Endothelial cell of umbilical vein (primary cell): ENCODE results near the gene CHIT1. TPM values are rescaled to one million over a fixed set of nuclear protein-coding genes. Genes with fewer than 3 reads are reported as not detected.

Experiments
- BruUV-seq: library from RNA; stranded (reverse); fragments of 400-500 nt; replicated peaks from 2 replicates; lab custom pipeline; 2021; lab: Mats Ljungman, UMichigan
- CTCF ChIA-PET: fragments of 300-600, 350-600 bp; sonication (Branson Sonifier 250); formaldehyde crosslinking; loops from one replicate; lab custom pipeline; 2021; ENCODE audit warnings: antibody characterized with exemption, inconsistent platforms; lab: Charles Lee
- POLR2A ChIA-PET: fragments of 300-600, 350-600 bp; sonication (Branson Sonifier 250); formaldehyde crosslinking; loops from one replicate; lab custom pipeline; 2021; ENCODE audit warnings: antibody characterized with exemption, inconsistent platforms; lab: Charles Lee
- DNase-seq: peaks from one replicate; pipeline ENCODE4 v3.0.0-alpha.2; 2011; ENCODE audit warnings: low read depth, low spot score
- FAIRE-seq: peaks from 2 replicates; lab custom pipeline; 2011; peaks lifted over from hg19 to GRCh38; lab: Jason Lieb, UNC
- H2AFZ ChIP-seq: 2 replicates; pipeline ENCODE4 v1.6.0; 2012; ENCODE audit warnings: low read depth, low read length, control low read depth, inconsistent platforms
- H3K27ac ChIP-seq: 2 replicates; pipeline ENCODE4 v1.5.1; 2011; ENCODE audit warnings: low read depth, mild to moderate bottlenecking, control low read depth, low read length, moderate library complexity; ENCODE audit not compliant: insufficient read depth
- H3K27me3 ChIP-seq, 2 experiments: 2 replicates each; pipeline versions ENCODE4 v1.6.0 to v1.6.1; 2011; ENCODE audit warnings: low read length in 2 of 2, mixed read lengths in 1 of 2; ENCODE audit not compliant: control insufficient read depth in 2 of 2, insufficient read depth in 2 of 2
- H3K36me3 ChIP-seq, 2 experiments: 2 replicates in 1 of 2; 3 replicates in 1 of 2; pipeline ENCODE4 v1.5.1; 2011; ENCODE audit warnings: low read length in 2 of 2, mild to moderate bottlenecking in 1 of 2, moderate library complexity in 1 of 2; ENCODE audit not compliant: control insufficient read depth in 2 of 2, insufficient read depth in 2 of 2; ENCODE audit errors: extremely low read depth in 1 of 2
- H3K4me1 ChIP-seq: 3 replicates; pipeline ENCODE4 v1.5.1; 2011; ENCODE audit warnings: mild to moderate bottlenecking, low read length; ENCODE audit not compliant: control insufficient read depth, insufficient read depth; ENCODE audit errors: extremely low read depth
- H3K4me2 ChIP-seq: 2 replicates; pipeline ENCODE4 v1.6.1; 2011; ENCODE audit warnings: low read length, control low read depth, mixed read lengths; ENCODE audit not compliant: insufficient read depth
- H3K4me3 ChIP-seq, 3 experiments: fragments of 200-600 bp in 1 of 3; sonication (generic), shearing (Covaris generic) in 1 of 3; replicated peaks in 1 of 3; 2 replicates each; pipeline ENCODE4 v1.5.1; 2011 to 2016; ENCODE audit warnings: control low read depth in 3 of 3, low read length in 3 of 3, mild to moderate bottlenecking in 2 of 3, inconsistent platforms in 1 of 3, low read depth in 1 of 3, moderate library complexity in 1 of 3; ENCODE audit not compliant: insufficient read depth in 1 of 3
- H3K79me2 ChIP-seq: 2 replicates; pipeline ENCODE4 v1.6.0; 2012; ENCODE audit warnings: low read length, inconsistent platforms; ENCODE audit not compliant: control insufficient read depth, insufficient read depth
- H3K9ac ChIP-seq: replicated peaks from 2 replicates; pipeline ENCODE3; 2011; ENCODE audit warnings: low read length, control low read depth; ENCODE audit not compliant: insufficient read depth; ENCODE audit errors: extremely low read depth
- H3K9me1 ChIP-seq: replicated peaks from 3 replicates; pipeline ENCODE4 v1.6.0; 2011; ENCODE audit warnings: mild to moderate bottlenecking, low read length; ENCODE audit not compliant: control insufficient read depth, insufficient read depth; ENCODE audit errors: extremely low read depth
- H3K9me3 ChIP-seq: replicated peaks from 2 replicates; pipeline ENCODE4 v1.5.1; 2012; ENCODE audit warnings: low read length, inconsistent platforms; ENCODE audit not compliant: control insufficient read depth, insufficient read depth
- H4K20me1 ChIP-seq: replicated peaks from 2 replicates; pipeline ENCODE3; 2011; ENCODE audit warnings: mild to moderate bottlenecking, low read length; ENCODE audit not compliant: control insufficient read depth, insufficient read depth; ENCODE audit errors: extremely low read depth
- CTCF ChIP-seq, 2 donors: IDR thresholded peaks; 1 replicate in 1 of 2; 2 replicates in 1 of 2; pipeline ENCODE4 v1.5.1; 2011; ENCODE audit warnings: low read length in 2 of 2, mild to moderate bottlenecking in 2 of 2, moderate library complexity in 2 of 2, control low read depth in 1 of 2, inconsistent platforms in 1 of 2, low read depth in 1 of 2; ENCODE audit not compliant: insufficient read depth in 1 of 2; ENCODE audit errors: extremely low read depth in 1 of 2
- EZH2 ChIP-seq: IDR thresholded peaks from 2 replicates; pipeline ENCODE4 v1.6.1; 2012; ENCODE audit warnings: borderline replicate concordance, low read depth, mild to moderate bottlenecking, moderate library complexity, low read length, inconsistent platforms; ENCODE audit not compliant: severe bottlenecking
- FOS ChIP-seq: IDR thresholded peaks from 2 replicates; pipeline ENCODE4 v1.6.1; 2011; ENCODE audit warnings: mild to moderate bottlenecking, low read length, moderate library complexity, borderline replicate concordance; ENCODE audit not compliant: insufficient read depth
- GATA2 ChIP-seq: IDR thresholded peaks from 2 replicates; pipeline ENCODE4 v1.7.0; 2011; ENCODE audit warnings: low read depth, mild to moderate bottlenecking, moderate library complexity, mixed read lengths, low read length; ENCODE audit not compliant: insufficient read length, insufficient read depth
- JUN ChIP-seq: IDR thresholded peaks from 2 replicates; pipeline ENCODE4 v1.6.1; 2011; ENCODE audit warnings: borderline replicate concordance, low read depth; ENCODE audit not compliant: insufficient read length, insufficient read depth
- MYC ChIP-seq: IDR thresholded peaks from one replicate; pipeline ENCODE4 v1.6.1; 2011; ENCODE audit warnings: mild to moderate bottlenecking, low read depth, low read length
- POLR2A ChIP-seq: IDR thresholded peaks from 2 replicates; pipeline ENCODE4 v1.6.1; 2012; ENCODE audit warnings: low read depth, mild to moderate bottlenecking, control low read depth, low read length
- POLR2AphosphoS5 ChIP-seq: IDR thresholded peaks from 2 replicates; pipeline ENCODE4 v1.6.1; 2012; ENCODE audit warnings: low read depth, mild to moderate bottlenecking, control low read depth, low read length, moderate library complexity; ENCODE audit not compliant: insufficient read depth
- dilution Hi-C: fragments of 300-500 bp; cut with MboI; formaldehyde crosslinking; loops from one replicate; pipeline ENCODE4 v1.15.0; 2019; ENCODE audit warnings: low sequenced_read_pairs; ENCODE audit not compliant: extremely low pct_ligation_motif_present
- intact Hi-C: fragments of 100-400 bp; cut with micrococcal nuclease; formaldehyde crosslinking; loops from one replicate; pipeline ENCODE4 v1.10.0; 2022
- polyA plus RNA-seq, 4 experiments: library from polyadenylated mRNA; depleted of rRNA in 3 of 4; stranded (reverse) in 3 of 4; unstranded in 1 of 4; fragments of >200 nt; gene quantifications; 2 replicates each; pipeline versions ENCODE4 v1.2.1 to v1.2.3, GENCODE V29; 2011 to 2012; ENCODE audit warnings: missing spikeins in 1 of 4
- total RNA-seq: library from RNA; stranded (reverse); gene quantifications from 2 replicates; pipeline ENCODE4 v1.2.3, GENCODE V29; 2021
- TF ChIP-seq, protein P1 (sequence below): IDR thresholded peaks from 2 replicates; pipeline ENCODE4 v1.6.1; 2011; ENCODE audit not compliant: insufficient read depth, insufficient read length

CHIT1 gene
- total and polyA plus RNA-seq, 2 donors (not counting 3 experiments of a cell fraction or from before 2014, with no cell fraction given) = not detected

DNA sequence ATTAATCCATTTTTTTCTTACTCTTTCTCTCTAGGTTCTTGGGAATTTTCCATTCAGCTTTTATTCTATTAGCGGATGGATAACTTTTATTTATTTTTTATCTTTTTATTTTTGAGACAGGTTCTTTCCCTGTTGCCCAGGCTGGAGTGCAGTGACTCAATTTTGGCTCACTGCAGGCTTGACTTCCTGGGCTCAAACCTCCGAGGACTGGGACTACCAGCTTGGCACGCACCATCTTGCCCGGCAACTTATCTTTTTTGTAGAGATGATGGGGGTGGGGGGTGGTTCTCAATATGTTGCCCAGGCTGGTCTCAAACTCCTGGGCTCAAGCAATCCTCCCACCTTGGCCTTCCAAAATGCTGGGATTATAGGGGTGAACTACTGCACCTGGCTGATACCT is 36.1 kb upstream of the CHIT1 start:
- dilution Hi-C loops = no loop called here
- BruUV-seq = no TSS peak
- POLR2A ChIA-PET = no interaction called here
- Histone ChIP-seq H3K79me2 (no peaks in the 10 kb centered on the region), H3K27ac (no peak overlapping the region), H3K4me1 (peaks cover 4% of the 10 kb centered on the region), H3K27me3 (no peaks in the 10 kb centered on the region), H3K4me2 (no peak overlapping the region), H3K9me1 (no peaks in the 10 kb centered on the region), H3K9ac (no peak overlapping the region), H3K36me3 (no peaks in the 10 kb centered on the region), H3K9me3 (no peaks in the 10 kb centered on the region), H2AFZ (no peak overlapping the region), H3K4me3 (no peak overlapping the region), H4K20me1 (no peaks in the 10 kb centered on the region)
- DNase-seq (no peak), FAIRE-seq (no peak)
- TF ChIP-seq GATA2 (no peak), EZH2 (no peak)
- TF ChIP-seq, protein P1, sequence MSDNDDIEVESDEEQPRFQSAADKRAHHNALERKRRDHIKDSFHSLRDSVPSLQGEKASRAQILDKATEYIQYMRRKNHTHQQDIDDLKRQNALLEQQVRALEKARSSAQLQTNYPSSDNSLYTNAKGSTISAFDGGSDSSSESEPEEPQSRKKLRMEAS = no peak
- intact Hi-C loops = loop anchor here (5.0 kb wide), 1 partner anchor 437 kb away; no protein-coding TSS in a partner anchor
- CTCF ChIA-PET = interaction anchor here (1.3 to 19.8 kb wide), 5 partner anchors 13 to 226 kb away, joined by 3 to 1014 read pairs (median 4); no protein-coding TSS in a partner anchor

DNA sequence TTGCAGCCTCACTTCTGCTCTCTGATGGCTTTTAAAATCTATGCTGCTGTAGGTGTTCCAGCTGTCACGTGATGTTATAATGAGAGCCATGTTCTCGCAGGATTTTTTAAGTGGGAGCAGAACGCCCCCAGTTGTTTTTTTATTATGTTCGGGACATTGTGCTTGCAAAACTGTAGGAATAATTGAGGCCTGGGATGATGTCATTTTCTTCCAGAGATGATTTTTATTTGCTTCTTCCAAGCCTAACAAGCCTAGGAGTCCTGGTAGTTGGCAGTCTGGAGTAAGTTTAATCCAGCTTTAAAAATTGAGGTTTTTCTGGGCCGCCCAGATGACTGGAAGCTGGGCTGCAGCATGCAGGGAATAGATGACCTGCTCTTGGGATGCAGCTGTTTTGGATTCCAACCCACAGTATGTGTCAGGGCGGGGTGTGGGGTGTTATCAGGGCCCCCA is 34.6 kb upstream of the CHIT1 start:
- TF ChIP-seq POLR2AphosphoS5 = no peak
- TF ChIP-seq POLR2A = no peak
- TF ChIP-seq FOS = no peak
- TF ChIP-seq JUN = no peak
- no peak for TF ChIP-seq CTCF (IDR thresholded peaks at IDR 0.05; ENCODE audit: extremely low read depth in 1 of 2, insufficient read depth in 1 of 2, low read depth in 1 of 2, low read length in 2 of 2)
- TF ChIP-seq, protein P1 = no peak
- TF ChIP-seq MYC = no peak
- no peak for TF ChIP-seq GATA2
- TF ChIP-seq EZH2 = no peak
- H3K27me3 ChIP-seq = no peaks in the 10 kb centered on the region
- DNase-seq (no peak), FAIRE-seq (no peak)
- no TSS peak for BruUV-seq
- H3K9me1 ChIP-seq = no peaks in the 10 kb centered on the region
- H3K27ac ChIP-seq = no peak overlapping the region
- H3K36me3 ChIP-seq = no peaks in the 10 kb centered on the region
- dilution Hi-C loops (no loop called here), intact Hi-C loops (no loop called here)
- no peak overlapping the region for H3K4me2 ChIP-seq
- H4K20me1 ChIP-seq = no peaks in the 10 kb centered on the region
- H3K9me3 ChIP-seq = no peaks in the 10 kb centered on the region
- H3K79me2 ChIP-seq = no peaks in the 10 kb centered on the region
- ChIA-PET CTCF (interaction anchor here (0.8 to 19.8 kb wide), 9 partner anchors 9 to 225 kb away, joined by 3 to 1014 read pairs (median 4); no protein-coding TSS in a partner anchor), POLR2A (no interaction called here)
- peaks cover 4% of the 10 kb centered on the region for H3K4me1 ChIP-seq
- H3K4me3 ChIP-seq = no peak overlapping the region
- no peak overlapping the region for H3K9ac ChIP-seq
- H2AFZ ChIP-seq = no peak overlapping the region
